Kidney epithelial cell (primary cell): ENCODE data around the gene ELMO3. TPM values are rescaled to one million over a fixed set of nuclear protein-coding genes. Genes with fewer than 3 reads are reported as not detected.

Experiments
- DNase-seq: peaks from one replicate; pipeline ENCODE4 v3.0.0-alpha.2; 2010; ENCODE audit warnings: low read depth
- H3K27me3 ChIP-seq: 2 replicates; pipeline ENCODE4 v1.6.0; 2011; ENCODE audit warnings: low read length; ENCODE audit not compliant: control insufficient read depth, insufficient read depth
- H3K36me3 ChIP-seq: 2 replicates; pipeline ENCODE4 v1.5.1; 2011; ENCODE audit warnings: low read length; ENCODE audit not compliant: control insufficient read depth, insufficient read depth
- H3K4me3 ChIP-seq: 2 replicates; pipeline ENCODE4 v1.5.1; 2011; ENCODE audit warnings: low read depth, mild to moderate bottlenecking, control low read depth, low read length
- CTCF ChIP-seq: IDR thresholded peaks from 2 replicates; pipeline ENCODE4 v1.5.1; 2011; ENCODE audit warnings: mild to moderate bottlenecking, moderate library complexity, low read length, control low read depth, inconsistent platforms; ENCODE audit not compliant: insufficient read depth, poor library complexity, severe bottlenecking
- total RNA-seq: library from RNA; depleted of rRNA; stranded (reverse); fragments of >200 nt; gene quantifications from 2 replicates; pipeline ENCODE4 v1.2.3, GENCODE V29; 2015

ELMO3 gene
- total RNA-seq, 1 donor from 2014 or later = 5.9 TPM

- no peak for TF ChIP-seq CTCF
- H3K27me3 ChIP-seq = peaks cover 6% of the 10 kb centered on the region
- no peak for DNase-seq
Measured at GRCh38 chr16:67187175-67187890, 11.6 kb upstream of the ELMO3 start.

GRCh38 chr16:67188323-67188722 is 10.6 kb upstream of the ELMO3 start:
- no peak for DNase-seq
- TF ChIP-seq CTCF = no peak
- H3K27me3 ChIP-seq = peaks cover 6% of the 10 kb centered on the region
- H3K36me3 ChIP-seq = no peaks in the 10 kb centered on the region
- no peak overlapping the region for H3K4me3 ChIP-seq

More at GRCh38 chr16:67187175-67187890, 11.6 kb upstream of the ELMO3 start:
- no peak overlapping the region for H3K4me3 ChIP-seq
- H3K36me3 ChIP-seq = no peaks in the 10 kb centered on the region

- Histone ChIP-seq H3K27me3 (peaks cover 6% of the 10 kb centered on the region), H3K36me3 (no peaks in the 10 kb centered on the region), H3K4me3 (no peak overlapping the region)
- TF ChIP-seq CTCF = no peak
- no peak for DNase-seq
Measured at GRCh38 chr16:67188798-67189197, 10.1 kb upstream of the ELMO3 start.

GRCh38 chr16:67190041-67190440 is 8.9 kb upstream of the ELMO3 start, which contains the start of gene EXOC3L1:
Gene EXOC3L1 (minus strand): TSS chr16:67190136. CDS start chr16:67189676, 460 bp downstream.
- no peak for TF ChIP-seq CTCF
- no peak for DNase-seq
- H3K4me3 ChIP-seq = no peak within 1 kb of the TSS
- no peaks in the 10 kb centered on the region for H3K36me3 ChIP-seq
- peaks cover 2% of the 10 kb centered on the region for H3K27me3 ChIP-seq

GRCh38 chr16:67190448-67191399 is 8.2 kb upstream of the ELMO3 start:
- no peak for DNase-seq
- Histone ChIP-seq H3K36me3 (no peaks in the 10 kb centered on the region), H3K4me3 (no peak overlapping the region), H3K27me3 (no peaks in the 10 kb centered on the region)
- no peak for TF ChIP-seq CTCF
